Stimulated activated CD4-positive, alpha-beta T cell treated with anti-CD3 and anti-CD28 coated beads, Interleukin-2, amount 100 ng/mL, for 4 hours (primary cell): ENCODE results near the gene GHR.
"Not testable (repeated sequence)": the region's sequence is repeated elsewhere in the genome, so short reads cannot be mapped to it uniquely, and the experiment has no call there.

Experiments used
- DNase-seq: peaks from one replicate; pipeline ENCODE4 v3.0.0-alpha.2; 2020; ENCODE audit warnings: low read depth

Gene GHR

GRCh38 chr5:42645138-42645537 is 221.9 kb downstream of the GHR start:
- no peak for DNase-seq

GRCh38 chr5:42648036-42648435 is 224.8 kb downstream of the GHR start:
- DNase-seq: no peak

GRCh38 chr5:42648915-42649314 is 225.7 kb downstream of the GHR start:
- DNase-seq: no peak

GRCh38 chr5:42650084-42650483 is 226.8 kb downstream of the GHR start:
- DNase-seq: no peak

- DNase-seq: no peak
Measured at GRCh38 chr5:42653705-42654104, 230.5 kb downstream of the GHR start.

GRCh38 chr5:42654645-42655044 is 231.4 kb downstream of the GHR start:
- no peak for DNase-seq

- DNase-seq: no peak
Measured at GRCh38 chr5:42655982-42656650, 232.9 kb downstream of the GHR start.

- DNase-seq: no peak
Measured at GRCh38 chr5:42656651-42657015, 233.4 kb downstream of the GHR start.

GRCh38 chr5:42659869-42660268 is 236.6 kb downstream of the GHR start:
- DNase-seq: not testable (repeated sequence)

GRCh38 chr5:42665857-42666256 is 242.6 kb downstream of the GHR start:
- no peak for DNase-seq

- no peak for DNase-seq
Measured at GRCh38 chr5:42666869-42667268, 243.6 kb downstream of the GHR start.

- no peak for DNase-seq
Measured at GRCh38 chr5:42668254-42668653, 245.0 kb downstream of the GHR start.

GRCh38 chr5:42672925-42673324 is 249.7 kb downstream of the GHR start:
- DNase-seq: no peak

GRCh38 chr5:42675602-42676001 is 252.4 kb downstream of the GHR start:
- no peak for DNase-seq

GRCh38 chr5:42676362-42676761 is 253.1 kb downstream of the GHR start:
- no peak for DNase-seq

GRCh38 chr5:42677156-42677842 is 254.1 kb downstream of the GHR start:
- DNase-seq: no peak

GRCh38 chr5:42680046-42680445 is 256.8 kb downstream of the GHR start:
- DNase-seq: no peak

- not testable (repeated sequence) for DNase-seq
Measured at GRCh38 chr5:42685078-42685477, 261.8 kb downstream of the GHR start.

- no peak for DNase-seq
Measured at GRCh38 chr5:42689391-42689790, 266.2 kb downstream of the GHR start.

- no peak for DNase-seq
Measured at GRCh38 chr5:42691413-42691937, 268.2 kb downstream of the GHR start.

GRCh38 chr5:42701351-42702059 is 278.3 kb downstream of the GHR start:
- no peak for DNase-seq

- no peak for DNase-seq
Measured at GRCh38 chr5:42703238-42703637, 280.0 kb downstream of the GHR start.

- DNase-seq: no peak
Measured at GRCh38 chr5:42715785-42716184, 292.5 kb downstream of the GHR start.
